Loucy (cell line): ENCODE measurements around the gene EXOC7.

Experiments used
- H2AFZ ChIP-seq: fragments of 200-600 bp; sonication (generic); 2 replicates; pipeline ENCODE4 v1.6.0; 2016; ENCODE audit warnings: antibody characterized with exemption, mild to moderate bottlenecking, low read length, moderate library complexity
- H3F3A ChIP-seq: fragments of 200-600 bp; 2 replicates; pipeline ENCODE4 v1.6.0; 2016; ENCODE audit warnings: antibody characterized with exemption, low read depth, mild to moderate bottlenecking
- H3K27me3 ChIP-seq: fragments of 200-600 bp; sonication (generic); 2 replicates; pipeline ENCODE4 v1.6.1; 2014; ENCODE audit warnings: low read length, mild to moderate bottlenecking; ENCODE audit not compliant: insufficient read depth, poor library complexity, severe bottlenecking
- H3K36me3 ChIP-seq: fragments of 200-600 bp; sonication (generic); 2 replicates; pipeline ENCODE4 v1.6.1; 2016; ENCODE audit warnings: low read length; ENCODE audit not compliant: insufficient read depth
- H3K4me1 ChIP-seq: fragments of 200-600 bp; sonication (generic); 2 replicates; pipeline ENCODE4 v1.5.1; 2014; ENCODE audit warnings: low read length, mild to moderate bottlenecking; ENCODE audit not compliant: insufficient read depth, poor library complexity, severe bottlenecking
- H3K4me2 ChIP-seq: fragments of 200-600 bp; sonication (generic); 2 replicates; pipeline ENCODE4 v1.6.0; 2014; ENCODE audit warnings: antibody characterized with exemption, low read length, low read depth, mild to moderate bottlenecking; ENCODE audit not compliant: poor library complexity, severe bottlenecking
- H3K4me3 ChIP-seq: fragments of 200-600 bp; sonication (generic); 2 replicates; pipeline ENCODE4 v1.5.1; 2014; ENCODE audit warnings: low read length, mild to moderate bottlenecking, mixed read lengths; ENCODE audit not compliant: poor library complexity, severe bottlenecking
- H3K79me2 ChIP-seq: fragments of 200-600 bp; sonication (generic); 2 replicates; pipeline ENCODE4 v1.6.1; 2014; ENCODE audit warnings: low read length; ENCODE audit not compliant: insufficient read depth
- H3K9ac ChIP-seq: fragments of 200-600 bp; sonication (generic); 2 replicates; pipeline ENCODE4 v1.6.0; 2014; ENCODE audit warnings: mild to moderate bottlenecking, low read depth, low read length, moderate library complexity; ENCODE audit not compliant: poor library complexity, severe bottlenecking
- H3K9me2 ChIP-seq: fragments of 200-600 bp; sonication (generic); replicated peaks from 2 replicates; pipeline ENCODE4 v1.6.1; 2016; ENCODE audit warnings: low read depth, low read length, mixed read lengths
- H3K9me3 ChIP-seq: fragments of 200-600 bp; sonication (generic); 2 replicates; pipeline ENCODE4 v1.6.1; 2014; ENCODE audit warnings: mild to moderate bottlenecking, antibody characterized with exemption, low read length, low read depth; ENCODE audit not compliant: insufficient read depth
- H4K20me1 ChIP-seq: fragments of 200-600 bp; sonication (generic); 2 replicates; pipeline ENCODE4 v1.6.0; 2014; ENCODE audit warnings: antibody characterized with exemption, low read length, mild to moderate bottlenecking; ENCODE audit not compliant: insufficient read depth, poor library complexity, severe bottlenecking
- CTCF ChIP-seq: fragments of 200-600 bp; sonication (generic); conservative IDR thresholded peaks from 2 replicates; pipeline ENCODE4 v1.5.1; 2014; ENCODE audit warnings: mild to moderate bottlenecking, antibody characterized with exemption, low read length
- EZH2phosphoT487 ChIP-seq: fragments of 200-600 bp; IDR thresholded peaks from 2 replicates; pipeline ENCODE4 v1.6.1; 2018; ENCODE audit warnings: antibody characterized with exemption, mild to moderate bottlenecking, moderate library complexity, borderline replicate concordance

The EXOC7 gene

GRCh38 chr17:76104896-76105231 lies 1.3 kb upstream of the EXOC7 start:
- Histone ChIP-seq H3K9ac (peak overlapping the region; percentile 88), H3K9me3 (no peaks in the 10 kb centered on the region), H3K9me2 (no peaks in the 10 kb centered on the region), H3K79me2 (peaks cover 27% of the 10 kb centered on the region), H3F3A (no peaks in the 10 kb centered on the region), H4K20me1 (no peaks in the 10 kb centered on the region), H3K4me1 (peaks cover 15% of the 10 kb centered on the region), H3K4me3 (peak overlapping the region; percentile 85), H3K36me3 (peaks cover 3% of the 10 kb centered on the region; the same call in 1 of the 2 replicates), H2AFZ (no peak overlapping the region), H3K27me3 (no peaks in the 10 kb centered on the region), H3K4me2 (peak overlapping the region; percentile 92)
- TF ChIP-seq CTCF = no peak
- no peak for TF ChIP-seq EZH2phosphoT487

GRCh38 chr17:76104140-76104895 lies 731 bp upstream of the EXOC7 start:
- Histone ChIP-seq H3K4me3 (peak overlapping the region; percentile 85), H3K36me3 (peaks cover 8% of the 10 kb centered on the region; the same call in 1 of the 2 replicates), H3K79me2 (peaks cover 29% of the 10 kb centered on the region), H4K20me1 (no peaks in the 10 kb centered on the region), H2AFZ (peak overlapping the region; percentile 42), H3K4me1 (peaks cover 15% of the 10 kb centered on the region), H3K9me3 (no peaks in the 10 kb centered on the region), H3K4me2 (peak overlapping the region; percentile 92), H3K27me3 (no peaks in the 10 kb centered on the region), H3K9me2 (no peaks in the 10 kb centered on the region), H3F3A (no peaks in the 10 kb centered on the region), H3K9ac (peak overlapping the region; percentile 88)
- TF ChIP-seq CTCF (no peak), EZH2phosphoT487 (no peak)

GRCh38 chr17:76102944-76103273 lies 678 bp downstream of the EXOC7 start:
- Histone ChIP-seq H3K4me1 (peaks cover 15% of the 10 kb centered on the region), H3K4me2 (peak overlapping the region; percentile 92), H3K4me3 (peak overlapping the region; percentile 85), H2AFZ (peak overlapping the region; percentile 68), H3K9ac (peak overlapping the region; percentile 88), H3K27me3 (no peaks in the 10 kb centered on the region), H3F3A (no peaks in the 10 kb centered on the region), H3K9me2 (no peaks in the 10 kb centered on the region), H3K36me3 (peaks cover 10% of the 10 kb centered on the region; the same call in 1 of the 2 replicates), H3K79me2 (peaks cover 29% of the 10 kb centered on the region), H4K20me1 (no peaks in the 10 kb centered on the region), H3K9me3 (no peaks in the 10 kb centered on the region)
- TF ChIP-seq CTCF (no peak), EZH2phosphoT487 (no peak)
